GM18858 (cell line): ENCODE measurements around the gene TEX14.

Experiments
- ATAC-seq: cut with Tn5 transposase; IDR thresholded peaks from one replicate; pipeline ENCODE4 v1.9.1; 2021; ENCODE audit not compliant: unreplicated experiment

The TEX14 gene

DNA sequence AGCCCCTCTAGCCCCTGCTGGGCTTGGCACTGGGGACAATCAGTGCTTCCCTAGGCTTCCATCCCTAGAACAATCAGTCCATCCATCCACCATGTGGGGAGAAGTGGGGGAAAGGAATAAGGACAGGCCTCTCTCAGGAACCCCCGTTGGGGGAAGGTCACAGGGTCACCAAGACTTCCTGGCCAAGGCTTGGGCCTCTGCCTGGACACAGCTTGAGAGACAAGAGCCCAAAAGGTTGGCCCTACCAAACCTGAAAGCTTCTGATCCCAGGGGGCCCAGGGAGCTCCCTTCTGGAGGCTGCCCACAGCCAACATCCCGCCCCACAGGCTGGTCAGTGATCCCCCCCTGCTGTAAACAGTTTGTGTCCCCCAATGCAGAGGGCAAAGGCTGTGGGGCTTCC is 161.2 kb downstream of the TEX14 start:
- ATAC-seq, result no peak

DNA sequence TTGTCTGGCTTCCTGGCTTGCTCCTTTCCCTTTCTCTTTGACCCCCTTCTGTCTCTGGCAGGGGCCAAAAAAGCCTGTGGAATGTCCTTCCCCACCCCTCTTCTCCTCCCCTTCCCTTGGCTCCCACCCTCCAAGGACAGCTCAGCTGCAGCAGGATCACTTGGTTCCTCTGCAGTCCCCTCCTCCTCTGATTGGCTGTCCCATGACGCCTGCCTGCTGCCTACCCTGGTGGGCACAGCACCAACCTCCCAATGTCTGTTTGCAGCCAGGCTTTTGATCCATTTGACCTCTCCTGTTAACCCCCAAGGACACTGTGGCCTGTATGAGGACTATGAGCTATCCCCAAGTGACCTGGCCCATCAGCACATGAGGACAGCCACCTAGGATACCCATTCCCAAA is 162.6 kb downstream of the TEX14 start:
- no peak for ATAC-seq

DNA sequence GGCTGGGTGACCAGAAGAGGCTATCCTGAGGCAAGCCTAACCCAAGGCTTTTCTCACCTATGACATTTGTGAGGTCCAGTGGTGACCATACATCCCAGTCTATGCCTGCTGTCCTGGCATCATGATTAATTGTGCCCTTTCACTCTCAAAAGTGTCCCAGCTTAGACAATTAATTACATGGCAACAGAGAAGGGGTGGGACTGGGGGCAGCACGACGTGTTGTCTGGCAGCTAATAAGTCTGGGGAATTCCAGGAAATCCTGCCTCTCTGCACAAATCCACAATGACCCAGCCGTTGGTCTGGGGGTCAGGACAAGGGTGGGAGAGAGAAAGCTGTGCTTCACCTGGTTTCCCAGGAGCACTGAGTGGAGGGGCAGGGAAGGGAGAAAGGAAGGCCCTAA is 163.4 kb downstream of the TEX14 start:
- no peak for ATAC-seq

DNA sequence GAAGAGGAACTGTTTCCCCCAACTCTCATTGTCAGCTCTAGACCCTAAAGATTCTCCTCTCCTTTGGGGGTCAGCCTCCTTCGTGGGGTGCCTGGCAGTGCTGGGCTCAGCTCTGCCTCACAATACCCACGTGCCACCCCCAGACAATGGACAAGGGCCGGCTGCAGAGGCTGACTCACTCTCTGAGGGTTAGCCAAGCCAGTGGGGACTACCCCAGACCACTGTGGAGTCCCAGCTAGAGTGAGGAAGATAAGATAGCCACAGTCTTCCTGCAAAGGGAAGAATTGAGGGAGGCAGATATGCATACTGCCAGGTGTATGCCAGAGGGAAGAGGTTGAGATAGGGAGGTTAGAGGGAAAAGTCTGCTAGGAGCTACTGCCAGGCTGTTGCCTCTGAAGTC is 163.9 kb downstream of the TEX14 start:
- no peak for ATAC-seq

DNA sequence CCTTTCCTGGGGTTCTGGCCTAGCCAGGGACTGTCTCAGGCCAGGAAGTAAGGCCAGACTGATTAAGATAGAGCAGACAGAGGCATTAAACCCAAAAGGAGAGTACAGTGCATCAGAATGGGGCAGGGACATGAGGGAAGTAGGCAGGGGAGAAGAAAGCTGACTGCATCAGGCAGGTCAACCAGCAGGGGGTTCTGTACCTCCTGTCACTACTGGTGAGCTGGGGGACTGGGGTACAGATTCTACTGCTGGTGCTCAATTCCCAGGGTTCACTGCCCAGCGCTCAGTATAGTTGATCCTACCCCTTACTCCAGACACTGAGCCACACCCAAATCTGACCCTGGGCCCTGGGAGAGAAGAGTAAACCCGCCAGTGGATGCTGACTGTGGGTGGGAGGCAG is 164.5 kb downstream of the TEX14 start:
- no peak for ATAC-seq

DNA sequence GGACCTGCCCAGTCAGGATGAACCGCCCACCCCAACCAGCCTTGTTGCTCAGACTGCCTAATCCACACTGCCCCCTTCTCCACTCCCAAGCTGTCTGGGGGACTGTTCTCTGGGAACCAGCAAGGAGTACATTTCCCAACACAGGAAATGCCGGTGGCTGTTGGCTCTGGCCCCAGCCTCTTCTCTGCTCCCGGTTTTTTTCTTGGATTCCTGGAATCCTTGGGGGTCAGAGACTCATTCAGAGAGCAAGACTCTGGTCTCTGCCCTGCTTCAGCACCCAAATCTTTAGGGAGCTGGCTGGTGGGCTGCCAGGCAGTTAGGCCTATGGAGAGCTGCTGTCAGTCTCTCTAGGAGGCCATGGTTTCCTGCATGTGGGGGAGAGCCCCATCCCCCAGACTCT is 166.6 kb downstream of the TEX14 start:
- ATAC-seq, result no peak

DNA sequence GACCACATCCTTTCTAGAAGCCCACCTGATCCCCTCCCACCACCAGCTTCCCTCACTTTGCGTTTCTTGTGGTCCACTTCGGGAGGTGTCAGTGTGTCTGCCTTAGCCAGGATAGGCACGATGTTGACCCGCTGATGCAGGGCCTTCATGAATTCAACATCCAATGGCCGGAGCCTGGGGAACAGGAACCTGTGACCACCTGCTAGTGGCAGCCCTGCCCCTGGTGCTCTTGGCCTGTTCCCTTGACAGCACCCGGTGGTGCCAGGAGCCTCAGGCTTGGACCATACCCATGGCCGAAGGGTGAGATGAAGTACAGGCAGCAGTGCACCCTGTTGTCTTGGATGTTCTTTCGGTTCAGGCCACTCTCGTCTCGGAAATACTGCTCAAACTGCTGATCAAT is 170.2 kb downstream of the TEX14 start:
- no peak for ATAC-seq

DNA sequence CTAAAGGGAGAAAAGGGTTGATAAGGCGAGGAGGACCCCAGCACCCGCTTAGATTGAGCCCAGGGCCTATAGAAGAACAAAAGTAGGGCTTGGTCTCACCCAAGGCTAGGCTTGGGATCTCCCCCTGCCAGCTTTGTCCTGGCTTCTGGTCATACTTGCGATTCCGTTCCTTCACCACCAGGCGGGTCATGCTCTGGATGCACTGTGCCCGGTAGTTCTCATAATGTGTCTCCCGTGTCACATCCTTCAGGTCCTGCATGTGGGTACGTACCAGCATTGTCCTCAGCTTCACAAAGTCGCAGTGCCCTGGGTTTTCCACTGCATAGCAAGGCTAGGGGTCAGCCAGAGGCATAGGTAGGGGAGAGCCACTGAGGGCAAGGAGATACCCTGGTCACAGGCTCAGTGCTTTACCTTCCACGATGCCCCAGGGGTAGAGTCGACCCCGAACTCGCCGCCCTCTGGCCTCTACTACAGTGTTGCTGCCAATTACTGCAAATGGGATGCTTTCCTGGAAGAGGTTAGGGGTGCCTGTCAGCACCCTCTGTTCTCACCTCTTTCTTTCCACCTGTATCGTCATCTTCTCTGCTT is 170.9 kb downstream of the TEX14 start:
- ATAC-seq, result no peak

DNA sequence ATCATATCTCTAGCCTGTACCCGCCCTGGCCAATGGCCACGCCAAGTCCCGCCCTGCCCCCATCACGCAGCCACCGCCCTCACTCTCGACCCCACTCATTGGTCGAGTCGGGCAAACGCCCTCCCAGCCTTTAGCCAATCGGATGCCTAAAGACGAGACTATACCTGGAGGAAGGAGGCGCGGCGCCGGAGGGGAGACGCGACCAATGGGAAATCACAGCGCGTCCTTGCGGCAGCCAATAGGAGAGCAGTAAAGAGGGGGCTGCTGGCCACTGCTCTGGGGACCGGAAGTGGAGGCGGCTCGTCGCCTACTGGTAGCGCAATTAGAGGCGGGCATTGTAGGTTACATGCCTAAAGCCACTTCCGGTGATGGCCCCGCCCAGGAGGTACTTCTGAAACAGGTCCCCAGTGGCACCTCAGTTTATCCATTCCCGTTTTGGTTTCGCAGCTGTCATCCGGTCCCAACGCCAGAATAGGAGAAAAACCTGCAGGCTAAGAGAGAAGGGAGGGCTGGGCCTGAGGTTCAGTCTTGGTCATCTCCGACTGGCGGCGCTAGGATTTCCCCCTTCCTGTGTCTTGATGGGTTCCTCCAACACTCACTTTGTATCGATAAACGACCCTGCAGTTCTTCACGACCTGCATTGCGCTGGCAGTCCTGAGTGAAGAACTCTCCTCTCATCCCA is 173.8 kb downstream of the TEX14 start:
- peak; percentile 77 for ATAC-seq

DNA sequence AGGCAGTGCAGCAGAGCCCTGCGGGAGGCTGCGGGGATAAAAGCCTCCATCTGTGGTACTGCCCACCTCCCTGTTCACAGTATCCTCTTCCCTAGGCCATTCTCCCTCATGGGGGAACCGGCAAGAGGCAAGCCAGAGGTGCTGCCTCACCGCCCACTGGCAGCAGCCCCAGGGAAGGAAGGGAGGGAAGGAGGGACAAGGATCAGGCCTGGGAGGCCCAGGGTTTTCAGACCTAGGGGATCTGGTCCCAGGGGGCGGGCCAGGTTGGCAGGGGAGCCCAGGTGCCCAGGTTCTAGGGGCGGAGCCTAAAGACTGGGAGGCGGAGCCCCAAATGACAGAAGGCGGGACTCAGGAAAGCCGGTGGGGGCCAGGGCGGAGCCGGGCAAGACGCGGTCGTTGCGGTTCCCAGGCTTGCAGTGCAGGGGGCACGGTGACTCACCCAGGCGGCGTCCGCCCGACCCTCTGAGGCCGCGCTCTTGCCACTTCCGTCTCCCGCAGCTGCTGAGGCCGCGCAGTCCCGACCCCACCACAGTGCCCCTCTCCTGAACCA is 174.4 kb downstream of the TEX14 start:
- ATAC-seq, result no peak

DNA sequence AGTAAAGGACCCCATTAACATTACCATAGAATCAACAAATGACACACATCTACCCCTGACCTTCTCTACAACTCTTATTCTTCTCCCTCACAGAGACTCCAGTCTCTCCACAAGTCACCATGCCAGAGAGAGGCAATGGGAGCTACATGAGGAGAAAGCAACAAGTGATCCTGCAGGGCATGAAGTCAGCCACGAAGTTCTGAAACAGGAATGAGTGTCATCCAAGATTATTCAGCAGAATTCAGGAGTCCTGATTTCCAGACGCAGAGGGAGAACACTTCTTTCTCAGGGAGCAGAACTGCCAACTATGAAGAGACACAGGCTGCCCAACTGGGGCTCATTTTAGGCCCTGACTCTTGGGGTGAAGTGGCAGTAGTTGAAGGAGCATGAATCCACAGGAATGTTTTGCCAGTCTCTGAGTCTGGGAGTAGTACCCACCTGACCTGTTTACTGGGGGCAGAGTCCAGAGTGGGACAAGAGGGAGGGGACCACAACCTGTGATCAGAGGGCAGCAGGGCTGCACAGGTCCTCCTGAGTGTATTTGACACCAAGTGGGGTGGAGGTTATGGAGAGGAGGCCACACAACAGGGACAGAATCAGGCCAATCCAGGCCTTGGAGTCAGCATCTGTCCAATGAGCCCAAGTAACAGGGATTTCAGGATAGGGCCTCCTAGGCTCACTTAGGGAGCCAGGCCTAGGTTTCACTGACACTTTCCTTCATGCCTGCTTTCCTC is 175.0 kb downstream of the TEX14 start:
- no peak for ATAC-seq

DNA sequence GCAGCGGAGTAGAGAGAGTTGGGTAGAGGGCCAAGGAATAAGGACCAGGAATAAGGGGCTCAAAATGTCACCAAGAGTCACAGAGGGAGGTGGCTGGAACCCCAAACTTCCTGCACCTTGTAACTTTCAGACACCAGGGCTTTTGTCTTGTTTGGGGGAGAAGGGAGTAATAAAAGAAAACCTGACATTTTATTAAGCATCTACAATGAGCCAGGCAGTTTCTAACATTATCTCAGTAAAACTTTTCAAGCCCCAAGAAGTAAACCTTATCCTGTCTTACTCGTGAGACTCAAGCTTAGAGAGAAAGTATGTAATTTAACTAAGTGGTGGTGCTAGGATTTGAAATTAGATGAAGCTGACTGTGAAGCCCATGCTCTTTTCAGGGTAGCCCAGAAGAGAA is 176.6 kb downstream of the TEX14 start:
- ATAC-seq, result no peak

DNA sequence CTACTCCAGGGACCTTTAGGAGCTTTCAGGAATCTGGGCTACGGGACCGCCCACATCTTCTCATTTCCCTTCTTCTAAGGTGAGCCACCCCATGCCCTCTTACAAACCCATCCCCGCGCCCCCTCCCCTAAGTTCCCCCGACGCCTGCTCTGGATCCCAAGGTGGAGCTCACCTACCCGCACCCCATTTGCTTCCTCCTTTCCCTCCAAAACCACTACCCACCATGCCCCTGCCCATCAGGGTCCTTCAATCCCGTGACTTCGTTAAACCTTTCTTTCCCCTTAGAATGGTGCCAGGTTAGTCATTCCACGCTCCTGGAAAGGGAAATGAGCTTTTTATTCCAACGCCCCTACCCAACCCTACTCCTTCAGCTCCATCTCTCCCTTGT is 177.1 kb downstream of the TEX14 start:
- no peak for ATAC-seq

DNA sequence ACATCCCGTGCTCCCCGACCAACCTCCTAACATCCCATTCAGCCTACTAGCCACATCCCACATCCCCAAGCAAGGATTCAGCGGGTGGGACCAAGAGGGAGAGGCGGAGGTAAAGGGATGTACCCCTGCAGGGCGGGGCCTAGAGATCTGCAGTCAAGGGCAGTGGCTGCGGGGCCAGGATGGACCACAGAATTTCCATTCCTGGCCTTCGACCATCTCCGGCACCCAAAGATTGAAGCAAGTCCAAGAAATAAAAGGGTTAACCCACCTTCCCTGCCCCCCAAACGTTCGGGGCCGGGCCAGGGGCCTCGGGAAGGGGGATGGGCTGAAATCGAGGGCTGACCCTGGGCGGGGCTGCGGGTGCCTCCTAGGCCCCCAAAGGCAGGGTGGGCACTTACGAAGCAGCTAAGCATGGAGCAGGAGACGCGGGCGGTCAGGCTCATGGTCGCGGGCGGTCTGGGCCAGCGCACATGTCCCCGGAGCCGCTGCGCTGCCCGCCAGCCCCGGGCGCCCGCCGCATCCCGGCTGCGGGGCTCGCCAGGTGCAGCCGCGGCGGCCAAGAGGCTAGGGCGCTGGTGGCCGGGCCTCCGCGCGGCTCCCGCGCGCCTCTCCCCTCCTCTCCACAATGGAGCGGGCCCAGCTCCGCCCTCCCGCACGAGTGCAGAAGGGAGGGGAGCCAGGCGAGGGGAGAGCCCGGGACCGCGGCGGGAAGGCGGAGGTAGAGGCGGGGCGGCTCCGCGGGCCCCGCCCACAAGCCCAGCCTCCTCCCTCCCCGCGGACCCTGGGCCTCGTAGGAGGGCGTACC is 177.7 kb downstream of the TEX14 start, which contains the start of gene MTMR4:
Gene MTMR4, minus strand, starts transcription at position 674 of the 805 bp plus-strand sequence. Its CDS starts 231 bp downstream, at position 443.
- ATAC-seq, result no peak

DNA sequence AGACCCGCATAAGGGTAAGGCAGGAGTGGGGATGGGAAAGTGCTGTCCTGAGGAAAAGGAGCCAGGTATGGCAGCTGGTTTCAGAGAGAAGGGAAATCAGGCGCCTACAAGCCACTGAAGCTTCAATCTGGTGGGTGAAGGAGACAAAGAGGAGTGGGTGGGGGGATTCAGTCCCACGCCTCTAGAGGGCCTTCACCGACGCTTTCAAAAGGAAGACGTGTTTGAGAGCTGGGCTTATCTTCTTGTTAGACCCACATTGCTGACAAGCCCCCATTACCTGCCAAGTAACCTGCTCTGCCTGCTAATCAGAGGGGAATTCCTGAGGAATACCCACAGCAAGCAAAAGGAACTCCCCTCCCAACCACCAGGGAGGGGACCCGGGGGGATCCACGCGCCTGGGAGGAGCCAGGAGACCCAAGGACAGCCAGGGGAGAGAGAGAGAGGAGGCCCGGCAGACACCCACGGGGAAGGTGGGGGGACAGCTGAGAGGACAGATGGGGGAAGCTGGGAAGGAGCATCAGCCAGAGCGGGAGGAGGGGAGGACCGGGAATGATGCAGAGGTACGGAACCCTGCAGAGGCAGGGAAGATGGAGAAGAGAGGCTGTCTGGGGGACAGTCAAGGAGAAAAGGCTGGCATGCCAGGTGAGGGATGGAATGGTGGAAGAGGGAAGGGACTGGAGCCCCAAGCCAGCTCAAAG is 178.4 kb downstream of the TEX14 start:
- no peak for ATAC-seq

DNA sequence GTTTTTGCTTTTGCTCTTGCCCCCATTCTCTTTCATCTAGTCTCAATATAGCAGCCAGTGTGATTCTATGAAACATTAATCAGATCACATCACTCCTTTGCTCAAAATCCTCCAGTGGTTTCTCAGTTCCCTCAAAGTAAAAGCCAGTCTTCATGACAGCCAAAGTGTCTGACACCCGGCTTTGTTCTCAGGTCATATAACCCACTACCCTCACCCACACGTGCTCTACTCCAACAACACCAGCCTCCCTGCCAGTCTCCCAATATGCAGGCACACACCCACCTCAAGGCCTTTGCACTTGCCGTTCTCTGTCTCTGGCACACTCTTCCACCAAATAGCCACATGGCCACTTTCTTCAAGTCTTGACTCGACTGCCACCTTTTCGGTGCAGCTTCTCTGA is 181.8 kb downstream of the TEX14 start:
- ATAC-seq, result no peak

DNA sequence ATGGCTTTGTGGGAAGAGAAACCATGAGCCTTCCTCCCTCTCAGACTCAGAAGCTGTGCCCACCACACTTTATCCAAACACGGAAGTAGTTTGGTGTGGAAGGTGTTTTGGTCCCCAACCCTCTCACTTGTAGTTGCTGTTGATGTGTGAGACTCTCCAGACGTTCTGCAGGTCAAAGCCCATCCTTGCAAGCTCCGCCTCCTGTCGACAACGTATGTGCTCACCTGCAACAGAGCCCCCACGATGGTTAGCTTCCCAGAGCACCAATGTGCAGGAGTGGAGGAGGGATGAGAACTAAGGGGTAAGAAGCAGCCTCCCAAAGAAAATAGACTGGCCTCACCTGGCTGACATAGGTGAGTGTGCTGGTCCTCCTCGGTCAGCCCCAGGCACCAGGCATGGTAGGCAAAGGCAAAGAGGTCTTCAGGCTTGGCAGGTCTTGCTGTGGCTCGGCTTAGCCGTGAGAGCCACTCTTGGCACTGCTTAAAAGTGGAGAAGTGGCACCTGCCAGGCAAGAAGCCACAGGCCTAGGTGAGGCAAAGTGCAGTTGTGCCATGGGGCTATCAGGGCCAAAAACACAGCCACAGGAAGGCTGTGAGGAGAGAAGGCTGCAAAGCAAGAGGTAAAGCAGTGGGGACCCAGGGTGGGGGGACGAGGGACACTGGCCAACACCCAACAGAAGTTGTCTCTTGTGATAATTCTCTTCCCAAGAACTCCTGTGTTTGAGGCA is 183.3 kb downstream of the TEX14 start:
- ATAC-seq, result no peak

DNA sequence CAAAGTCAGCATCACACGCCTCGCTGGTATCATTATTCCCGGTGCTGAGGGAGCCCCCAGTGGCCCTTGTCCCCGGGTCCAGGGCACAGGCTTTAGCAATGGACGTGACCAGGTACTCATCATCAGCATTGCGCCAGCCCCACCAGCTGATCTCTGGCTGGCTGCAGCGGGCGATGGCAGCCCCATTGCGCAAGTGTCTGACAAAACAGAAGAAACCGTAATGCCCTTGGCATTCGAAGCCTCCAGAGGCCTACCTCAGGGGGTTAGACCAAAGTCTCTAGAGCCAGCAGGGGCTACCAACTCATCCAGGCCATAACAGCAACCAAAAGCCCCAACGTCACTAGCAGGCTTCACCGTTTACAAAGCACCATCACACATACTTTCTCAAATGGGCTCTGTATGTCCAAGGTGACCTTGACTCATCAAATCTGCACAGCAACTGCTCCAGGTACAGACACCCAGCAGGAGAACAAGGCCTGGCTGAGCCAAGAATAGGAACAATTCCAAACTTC is 184.7 kb downstream of the TEX14 start:
- ATAC-seq, result no peak
